K562 (cell line): ENCODE data around the gene LVRN. TPM values are rescaled to one million over a fixed set of nuclear protein-coding genes. Genes with fewer than 3 reads are reported as not detected.

Experiments
- ATAC-seq: fragments of 200-7000 bp; cut with Tn5 transposase; 3 replicates; pipeline ENCODE4 v1.9.1; 2020; ENCODE audit warnings: moderate library complexity
- BruUV-seq: library from RNA; stranded (reverse); fragments of 400-500 nt; replicated peaks from 2 replicates; lab custom pipeline; 2021; lab: Mats Ljungman, UMichigan
- CTCF ChIA-PET: fragments of 300-600 bp; formaldehyde crosslinking; extraction: SDS; loops from one replicate; lab custom pipeline; 2021; ENCODE audit warnings: low intra/inter-chr PET ratio; lab: Yijun Ruan, JAX
- POLR2A ChIA-PET: fragments of 300-600, 350-650 bp; sonication (Branson Sonifier 250); formaldehyde crosslinking; extraction: SDS; loops from one replicate; lab custom pipeline; 2021; ENCODE audit warnings: antibody characterized with exemption, inconsistent platforms; lab: Yijun Ruan, JAX
- DNase-seq, 4 experiments: peaks; one replicate each; pipeline versions ENCODE4 v3.0.0 to v3.0.0-alpha.2; 2011 to 2018; ENCODE audit warnings: low spot score in 3 of 4, mixed read lengths in 3 of 4; ENCODE audit errors: extremely low read depth in 1 of 4
- FAIRE-seq: peaks from 2 replicates; lab custom pipeline; 2011; peaks lifted over from hg19 to GRCh38; lab: Jason Lieb, UNC
- H2AFZ ChIP-seq: 2 replicates; pipeline ENCODE4 v1.6.0; 2011; ENCODE audit warnings: low read depth, low read length, control low read depth, inconsistent platforms
- H3K27ac ChIP-seq: fragments of 200-600 bp; 3 replicates; pipeline ENCODE4 v1.8.0; 2011; ENCODE audit warnings: low read depth, mild to moderate bottlenecking, control low read depth, inconsistent platforms, low read length, moderate library complexity, mixed read lengths; ENCODE audit errors: extremely low read depth
- H3K27me3 ChIP-seq, 2 experiments: fragments of 300-600 bp in 1 of 2; 2 replicates in 1 of 2; 3 replicates in 1 of 2; pipeline versions ENCODE4 v1.6.0 to v1.8.0; 2011; ENCODE audit warnings: inconsistent platforms in 2 of 2, low read length in 2 of 2, mild to moderate bottlenecking in 1 of 2, mixed read lengths in 1 of 2, moderate library complexity in 1 of 2; ENCODE audit not compliant: control insufficient read depth in 2 of 2, insufficient read depth in 2 of 2
- H3K36me3 ChIP-seq: fragments of 300-600 bp; 3 replicates; pipeline ENCODE4 v1.8.0; 2011; ENCODE audit warnings: mild to moderate bottlenecking, low read length, inconsistent platforms; ENCODE audit not compliant: control insufficient read depth, insufficient read depth
- H3K4me1 ChIP-seq, 2 experiments: fragments of 200-600 bp in 1 of 2; replicated peaks in 1 of 2; 2 replicates in 1 of 2; 3 replicates in 1 of 2; pipeline versions ENCODE4 v1.5.1 to v1.8.0; 2011; ENCODE audit warnings: inconsistent platforms in 2 of 2, low read length in 2 of 2, mild to moderate bottlenecking in 1 of 2, mixed read lengths in 1 of 2, moderate library complexity in 1 of 2; ENCODE audit not compliant: control insufficient read depth in 2 of 2, insufficient read depth in 2 of 2
- H3K4me2 ChIP-seq: 2 replicates; pipeline ENCODE4 v1.6.1; 2011; ENCODE audit warnings: low read length, control low read depth, inconsistent platforms, mixed read lengths; ENCODE audit not compliant: insufficient read depth
- H3K4me3 ChIP-seq: fragments of 200-600 bp; sonication (generic), shearing (Covaris generic); 2 replicates; pipeline ENCODE4 v1.5.1; 2016; ENCODE audit warnings: control low read depth, inconsistent platforms
- H3K79me2 ChIP-seq: fragments of 200-600 bp; 3 replicates; pipeline ENCODE4 v1.8.0; 2011; ENCODE audit warnings: low read length, inconsistent platforms; ENCODE audit not compliant: control insufficient read depth, insufficient read depth
- H3K9ac ChIP-seq, 2 experiments: 2 replicates each; pipeline versions ENCODE4 v1.6.0 to v1.6.1; 2011; ENCODE audit warnings: low read depth in 2 of 2, low read length in 2 of 2, control low read depth in 1 of 2, inconsistent platforms in 1 of 2, mild to moderate bottlenecking in 1 of 2, mixed read lengths in 1 of 2; ENCODE audit not compliant: insufficient read depth in 1 of 2
- H3K9me1 ChIP-seq: one replicate; pipeline ENCODE4 v1.6.0; 2011; ENCODE audit warnings: inconsistent platforms, mild to moderate bottlenecking, low read length, moderate library complexity; ENCODE audit not compliant: control insufficient read depth, insufficient read depth
- H3K9me3 ChIP-seq: replicated peaks from 2 replicates; pipeline ENCODE4 v1.5.1; 2011; ENCODE audit warnings: low read depth, low read length, inconsistent platforms; ENCODE audit not compliant: control insufficient read depth, insufficient read depth
- H4K20me1 ChIP-seq: replicated peaks from 2 replicates; pipeline ENCODE4 v1.6.1; 2011; ENCODE audit warnings: low read length, inconsistent platforms, mixed read lengths; ENCODE audit not compliant: control insufficient read depth, insufficient read depth
- BACH1 ChIP-seq: fragments of 200-800 bp; sonication (Bioruptor generic); IDR thresholded peaks from 2 replicates; pipeline ENCODE4 v1.6.1; 2016; ENCODE audit warnings: missing genetic modification characterization, missing compliant biosample characterization
- LARP7 ChIP-seq: fragments of 450-650 bp; IDR thresholded peaks from 2 replicates; pipeline ENCODE4 v1.6.1; 2016
- MCM2 ChIP-seq: fragments of 450-650 bp; IDR thresholded peaks from 2 replicates; pipeline ENCODE4 v1.6.1; 2017; ENCODE audit warnings: low read depth, mild to moderate bottlenecking
- MTA1 ChIP-seq: fragments of 450-650 bp; IDR thresholded peaks from 2 replicates; pipeline ENCODE4 v1.6.1; 2017; ENCODE audit warnings: borderline replicate concordance
- MYC ChIP-seq, 2 experiments: fragments of 250-450 bp in 1 of 2; sonication (Bioruptor Pico) in 1 of 2; IDR thresholded peaks; 2 replicates each; pipeline versions ENCODE4 v1.5.1 to v1.6.1; 2012 to 2021; ENCODE audit warnings: low read depth in 2 of 2, borderline replicate concordance in 1 of 2, improper control_type of control experiment in 1 of 2, low read length in 1 of 2, mild to moderate bottlenecking in 1 of 2, moderate library complexity in 1 of 2
- PTBP1 ChIP-seq: fragments of 200-400 bp; formaldehyde crosslinking; IDR thresholded peaks from 2 replicates; pipeline ENCODE4 v1.6.1; 2017; ENCODE audit warnings: low read depth, low read length
- PYGO2 ChIP-seq: fragments of 450-650 bp; IDR thresholded peaks from 2 replicates; pipeline ENCODE4 v1.6.1; 2016; ENCODE audit warnings: mild to moderate bottlenecking, missing genetic modification characterization, moderate library complexity, missing compliant biosample characterization
- SIN3A ChIP-seq, 2 experiments: fragments of 150-350 bp in 1 of 2; IDR thresholded peaks; 2 replicates each; pipeline ENCODE4 v1.6.1; 2011 to 2016; ENCODE audit warnings: borderline replicate concordance in 2 of 2, low read depth in 2 of 2, low read length in 2 of 2, mild to moderate bottlenecking in 2 of 2, moderate library complexity in 2 of 2; ENCODE audit not compliant: control insufficient read depth in 1 of 2
- SMAD2 ChIP-seq: fragments of 150-350 bp; IDR thresholded peaks from 2 replicates; pipeline ENCODE4 v1.6.1; 2014; ENCODE audit warnings: low read depth, mild to moderate bottlenecking, low read length
- TSC22D4 ChIP-seq: fragments of 450-650 bp; IDR thresholded peaks from 2 replicates; pipeline ENCODE4 v1.6.1; 2016; ENCODE audit warnings: missing genetic modification characterization, missing biosample characterization, control low read depth
- ZFX ChIP-seq: sonication (generic); formaldehyde crosslinking; IDR thresholded peaks from 2 replicates; pipeline ENCODE4 v1.8.0; 2022; ENCODE audit warnings: mild to moderate bottlenecking, missing genetic modification reagents, moderate library complexity
- ZKSCAN8 ChIP-seq: fragments of 200-800 bp; sonication (Bioruptor generic); IDR thresholded peaks from 2 replicates; pipeline ENCODE4 v1.6.1; 2016; ENCODE audit warnings: missing genetic modification characterization, missing compliant biosample characterization
- WGBS: fragments of 100-300 bp; shearing (Covaris generic); methylation state at CpG from one replicate; pipeline ENCODE4 v1.1.6; 2016; ENCODE audit warnings: low coverage, mixed read lengths; ENCODE audit not compliant: insufficient coverage; ENCODE audit errors: missing lambda C conversion rate; 5-methylcytosine and 5-hydroxymethylcytosine counted together
- in situ Hi-C: fragments of 300-500 bp; cut with MboI; formaldehyde crosslinking; loops from 4 replicates; pipeline ENCODE4 v1.15.0; 2018; ENCODE audit warnings: inconsistent platforms, mixed read lengths
- intact Hi-C: fragments of 100-400 bp; cut with micrococcal nuclease; formaldehyde crosslinking; loops from 2 replicates; pipeline ENCODE4 v1.14.2; 2022
- polyA plus RNA-seq, 8 experiments: library from polyadenylated mRNA; depleted of rRNA in 4 of 8; stranded (reverse) in 5 of 8; unstranded in 3 of 8; fragments of >200 nt; fragmentation: Nextera tagmentation in 2 of 8; fragmentation: Illumina TruSeq in 1 of 8; extraction: Ambion mirVana in 2 of 8; extraction: Trizol in 1 of 8; gene quantifications; 2 replicates each; pipeline versions ENCODE4 v1.2.1 to v1.2.3, GENCODE V29; 2011 to 2014; ENCODE audit warnings: inconsistent platforms in 1 of 8, missing spikeins in 1 of 8
- total RNA-seq, 7 experiments: library from RNA; depleted of rRNA in 6 of 7; stranded (reverse); fragments of >200 nt in 6 of 7; fragmentation: Illumina TruSeq in 2 of 7; extraction: Trizol in 2 of 7; gene quantifications; 2 replicates each; pipeline versions ENCODE4 v1.2.1 to v1.2.3, GENCODE V29; 2011 to 2021; ENCODE audit warnings: low replicate concordance in 1 of 7
- TF ChIP-seq, protein P1 (sequence below): fragments of 450-650 bp; formaldehyde crosslinking; IDR thresholded peaks from 2 replicates; pipeline ENCODE4 v1.4.0; 2022; ENCODE audit warnings: missing genetic modification characterization
- TF ChIP-seq, protein P2 (sequence below): fragments of 450-650 bp; formaldehyde crosslinking; IDR thresholded peaks from 2 replicates; pipeline ENCODE4 v1.4.0; 2020; ENCODE audit warnings: mild to moderate bottlenecking, mixed read lengths

The LVRN gene
- total and polyA plus RNA-seq, 9 of the 15 experiments (the other 6 are each of a cell fraction or from before 2014, with no cell fraction given), result 2.6 to 5.3 (median 4.1) TPM

DNA sequence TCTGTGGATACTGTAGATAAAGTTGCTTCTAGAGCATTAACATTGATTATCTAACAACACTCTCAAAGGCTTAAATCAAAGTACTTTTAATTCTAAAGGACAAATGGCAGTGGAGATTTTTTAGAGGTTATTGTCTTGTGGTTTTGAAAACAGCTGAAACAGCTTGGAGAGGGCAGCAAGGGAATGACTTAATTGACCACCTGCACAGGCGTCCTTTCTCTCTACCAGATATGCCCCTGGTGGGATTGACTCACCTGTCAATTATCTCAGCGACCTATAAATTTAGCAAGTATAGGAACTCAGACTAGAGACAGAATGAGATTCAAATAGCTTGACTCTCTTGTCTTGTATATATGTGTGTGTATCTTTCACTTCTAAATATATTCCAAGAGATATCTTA lies 83.5 kb downstream of the LVRN start:
- no peak for ATAC-seq
- peaks cover 0 to 8% of the 10 kb centered on the region in 2 experiments; a peak in 3 of 5 replicates for H3K27me3 ChIP-seq
- H3K9me1 ChIP-seq, result no peaks in the 10 kb centered on the region
- in situ Hi-C loops (no loop called here), intact Hi-C loops (no loop called here)
- no peak for FAIRE-seq
- no peaks in the 10 kb centered on the region for H4K20me1 ChIP-seq
- 0% methylated on average over 2 of the region's 2 CpGs for WGBS
- no peak for DNase-seq
- H3K4me2 ChIP-seq, result no peak overlapping the region
- no peak overlapping the region for H3K4me3 ChIP-seq
- H3K36me3 ChIP-seq, result no peaks in the 10 kb centered on the region
- H3K27ac ChIP-seq, result no peak overlapping the region
- no peak overlapping the region for H2AFZ ChIP-seq
- no peak overlapping the region for H3K9ac ChIP-seq
- H3K9me3 ChIP-seq, result no peaks in the 10 kb centered on the region
- H3K4me1 ChIP-seq, result no peaks in the 10 kb centered on the region
- POLR2A ChIA-PET, result no interaction called here
- no peaks in the 10 kb centered on the region for H3K79me2 ChIP-seq
- no TSS peak for BruUV-seq
- TF ChIP-seq BACH1 (tag) (no peak), TSC22D4 (tag) (no peak), SIN3A (IDR thresholded peaks at IDR 0.05; ENCODE audit: borderline replicate concordance in 2 of 2, control insufficient read depth in 1 of 2, low read depth in 2 of 2, low read length in 2 of 2) (no peak), SMAD2 (no peak), PYGO2 (no peak), ZFX (CRISPR knock-in tag) (no peak), MTA1 (no peak), ZKSCAN8 (no peak), MCM2 (no peak), PTBP1 (no peak), LARP7 (no peak), MYC (IDR thresholded peaks at IDR 0.05; ENCODE audit: low read depth, low read length) (no peak), MYC (CRISPR knock-in tag; IDR thresholded peaks at IDR 0.05; ENCODE audit: borderline replicate concordance, low read depth) (no peak)
- TF ChIP-seq, protein P1, sequence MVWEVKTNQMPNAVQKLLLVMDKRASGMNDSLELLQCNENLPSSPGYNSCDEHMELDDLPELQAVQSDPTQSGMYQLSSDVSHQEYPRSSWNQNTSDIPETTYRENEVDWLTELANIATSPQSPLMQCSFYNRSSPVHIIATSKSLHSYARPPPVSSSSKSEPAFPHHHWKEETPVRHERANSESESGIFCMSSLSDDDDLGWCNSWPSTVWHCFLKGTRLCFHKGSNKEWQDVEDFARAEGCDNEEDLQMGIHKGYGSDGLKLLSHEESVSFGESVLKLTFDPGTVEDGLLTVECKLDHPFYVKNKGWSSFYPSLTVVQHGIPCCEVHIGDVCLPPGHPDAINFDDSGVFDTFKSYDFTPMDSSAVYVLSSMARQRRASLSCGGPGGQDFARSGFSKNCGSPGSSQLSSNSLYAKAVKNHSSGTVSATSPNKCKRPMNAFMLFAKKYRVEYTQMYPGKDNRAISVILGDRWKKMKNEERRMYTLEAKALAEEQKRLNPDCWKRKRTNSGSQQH (CRISPR knock-in tag), result no peak
- TF ChIP-seq, protein P2, sequence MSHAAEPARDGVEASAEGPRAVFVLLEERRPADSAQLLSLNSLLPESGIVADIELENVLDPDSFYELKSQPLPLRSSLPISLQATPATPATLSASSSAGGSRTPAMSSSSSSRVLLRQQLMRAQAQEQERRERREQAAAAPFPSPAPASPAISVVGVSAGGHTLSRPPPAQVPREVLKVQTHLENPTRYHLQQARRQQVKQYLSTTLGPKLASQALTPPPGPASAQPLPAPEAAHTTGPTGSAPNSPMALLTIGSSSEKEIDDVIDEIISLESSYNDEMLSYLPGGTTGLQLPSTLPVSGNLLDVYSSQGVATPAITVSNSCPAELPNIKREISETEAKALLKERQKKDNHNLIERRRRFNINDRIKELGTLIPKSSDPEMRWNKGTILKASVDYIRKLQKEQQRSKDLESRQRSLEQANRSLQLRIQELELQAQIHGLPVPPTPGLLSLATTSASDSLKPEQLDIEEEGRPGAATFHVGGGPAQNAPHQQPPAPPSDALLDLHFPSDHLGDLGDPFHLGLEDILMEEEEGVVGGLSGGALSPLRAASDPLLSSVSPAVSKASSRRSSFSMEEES, result no peak
- CTCF ChIA-PET, result no interaction called here
